BJ (cell line): ENCODE results near the gene CMTM7. TPM values are rescaled to one million over a fixed set of nuclear protein-coding genes. Genes with fewer than 3 reads are reported as not detected.
A peak's percentile ranks its signal among the peaks of the same experiment; 100 is the strongest.

Experiments used
- CTCF ChIA-PET: fragments of 350-600 bp; formaldehyde crosslinking; extraction: SDS; loops from one replicate; lab custom pipeline; 2021; ENCODE audit warnings: antibody characterized with exemption, inconsistent platforms; lab: Yijun Ruan, JAX
- POLR2A ChIA-PET: fragments of 300-600 bp; sonication (Branson Sonifier 250); formaldehyde crosslinking; extraction: SDS; loops from one replicate; lab custom pipeline; 2021; ENCODE audit warnings: antibody characterized with exemption; lab: Charles Lee
- DNase-seq: peaks from one replicate; pipeline ENCODE4 v3.0.0-alpha.2; 2011; ENCODE audit warnings: low read depth
- H3K27me3 ChIP-seq: 2 replicates; pipeline ENCODE4 v1.6.0; 2011; ENCODE audit warnings: low read length; ENCODE audit not compliant: control insufficient read depth, insufficient read depth
- H3K36me3 ChIP-seq: 2 replicates; pipeline ENCODE4 v1.5.1; 2011; ENCODE audit warnings: low read length; ENCODE audit not compliant: control insufficient read depth, insufficient read depth
- H3K4me3 ChIP-seq: 2 replicates; pipeline ENCODE4 v1.5.1; 2011; ENCODE audit warnings: low read depth, mild to moderate bottlenecking, control low read depth, low read length
- CTCF ChIP-seq: IDR thresholded peaks from 2 replicates; pipeline ENCODE4 v1.5.1; 2011; ENCODE audit warnings: low read depth, mild to moderate bottlenecking, control low read depth, inconsistent platforms, low read length, moderate library complexity; ENCODE audit not compliant: insufficient read depth
- polyA plus RNA-seq: library from polyadenylated mRNA; depleted of rRNA; stranded (reverse); fragments of >200 nt; gene quantifications from 2 replicates; pipeline ENCODE4 v1.2.3, GENCODE V29; 2011

CMTM7 gene
- polyA plus RNA-seq, 1 experiment, result 13.7 TPM

- ChIA-PET POLR2A (no interaction called here), CTCF (interaction anchor here (1.4 to 3.3 kb wide), 2 partner anchors 62 to 76 kb away, joined by 3 to 16 read pairs; no protein-coding TSS in a partner anchor)
- Histone ChIP-seq H3K4me3 (peak overlapping the region; percentile 85), H3K36me3 (no peaks in the 10 kb centered on the region), H3K27me3 (no peaks in the 10 kb centered on the region)
- DNase-seq, result no peak
- TF ChIP-seq CTCF, result no peak
Measured at GRCh38 chr3:32392536-32393302, 1.1 kb downstream of the CMTM7 start.

GRCh38 chr3:32395496-32395895, 3.8 kb downstream of the CMTM7 start:
- ChIA-PET POLR2A (no interaction called here), CTCF (interaction anchor here (0.6 to 1.9 kb wide), 4 partner anchors 7 to 72 kb away, joined by 4 to 10 read pairs (median 6); no protein-coding TSS in a partner anchor)
- TF ChIP-seq CTCF, result no peak

GRCh38 chr3:32397941-32398340, 6.3 kb downstream of the CMTM7 start:
- DNase-seq, result no peak
- ChIA-PET POLR2A (no interaction called here), CTCF (interaction anchor here (0.9 to 2.9 kb wide), 3 partner anchors 23 to 244 kb away, joined by 3 to 12 read pairs (median 11); no protein-coding TSS in a partner anchor)
- TF ChIP-seq CTCF, result no peak
- H3K4me3 ChIP-seq, result no peak overlapping the region
- no peaks in the 10 kb centered on the region for H3K27me3 ChIP-seq
- no peaks in the 10 kb centered on the region for H3K36me3 ChIP-seq

More at GRCh38 chr3:32395496-32395895, 3.8 kb downstream of the CMTM7 start:
- no peak for DNase-seq
- no peaks in the 10 kb centered on the region for H3K27me3 ChIP-seq
- H3K36me3 ChIP-seq, result no peaks in the 10 kb centered on the region
- H3K4me3 ChIP-seq, result no peak overlapping the region

GRCh38 chr3:32398531-32398930, 6.9 kb downstream of the CMTM7 start:
- POLR2A ChIA-PET, result no interaction called here
- Histone ChIP-seq H3K36me3 (no peaks in the 10 kb centered on the region), H3K4me3 (no peak overlapping the region), H3K27me3 (no peaks in the 10 kb centered on the region)
- CTCF ChIA-PET, result interaction anchor here (0.6 to 2.9 kb wide), 7 partner anchors 10 to 244 kb away, joined by 3 to 12 read pairs (median 3); no protein-coding TSS in a partner anchor
- no peak for TF ChIP-seq CTCF
- no peak for DNase-seq

- CTCF ChIA-PET, result interaction anchor here (0.8 to 2.9 kb wide), 8 partner anchors 8 to 167 kb away, joined by 3 to 12 read pairs (median 6); partner anchors contain the start of gene CMTM7
- peak; percentile 67 for TF ChIP-seq CTCF
- Histone ChIP-seq H3K4me3 (no peak overlapping the region), H3K27me3 (no peaks in the 10 kb centered on the region), H3K36me3 (no peaks in the 10 kb centered on the region)
- no peak for DNase-seq
- POLR2A ChIA-PET, result no interaction called here
Measured at GRCh38 chr3:32399030-32399620, 7.5 kb downstream of the CMTM7 start.
